DMS114 treated with DMSO at 0.1 percent for 48 hours (cell line): Measurements from ENCODE around the gene NFE2L2.
"Not testable (repeated sequence)": the region's sequence is repeated elsewhere in the genome, so short reads cannot be mapped to it uniquely, and the experiment has no call there.

Experiments
- DNase-seq: peaks from one replicate; lab custom pipeline; 2025; ENCODE audit not compliant: unreplicated experiment; lab: John Stamatoyannopoulos, UW

The NFE2L2 gene

GRCh38 chr2:177204417-177204816, 60.1 kb downstream of the NFE2L2 start:
- no peak for DNase-seq

DNA sequence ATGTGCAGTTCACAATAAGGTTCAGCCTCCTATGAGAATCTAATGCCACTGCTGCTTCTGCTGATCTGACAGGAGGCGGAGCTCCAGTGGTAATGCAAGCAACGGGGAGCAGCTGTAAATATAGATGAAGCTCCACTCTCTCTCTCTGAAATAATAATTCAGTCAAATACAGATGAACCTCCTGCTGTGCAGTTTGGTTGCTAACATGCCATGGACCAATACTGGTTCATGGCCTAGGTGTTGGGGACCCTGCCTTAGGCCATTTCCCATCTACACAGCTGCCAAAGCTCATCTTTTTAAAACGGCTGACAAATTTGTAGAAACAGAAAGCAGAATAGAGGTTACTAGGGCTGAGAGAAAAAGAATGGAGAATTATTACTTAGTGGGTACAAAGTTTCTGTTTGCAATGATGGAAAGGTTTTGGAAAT, 62.6 kb downstream of the NFE2L2 start:
- no peak for DNase-seq

DNA sequence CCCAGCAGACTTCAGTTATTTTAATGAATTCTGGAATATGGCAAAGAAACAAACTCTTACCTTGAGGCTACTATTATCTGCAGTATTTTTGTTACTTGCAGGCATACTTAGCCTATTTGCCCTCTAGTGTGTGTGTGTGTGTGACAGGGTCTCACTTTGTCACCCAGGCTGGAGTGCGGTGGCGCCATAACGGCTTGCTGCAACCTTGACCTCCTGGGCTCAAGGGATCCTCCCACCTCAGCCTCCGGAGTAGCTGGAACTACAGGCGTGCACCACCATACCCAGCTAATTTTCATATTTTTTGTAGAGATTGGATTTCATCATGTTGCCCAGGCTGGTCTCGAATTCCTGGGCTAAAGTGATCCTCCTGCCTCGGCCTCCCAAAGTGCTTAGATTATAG, 64.1 kb downstream of the NFE2L2 start:
- DNase-seq, result not testable (repeated sequence)

- no peak for DNase-seq
These were observed 69.3 kb downstream of the NFE2L2 start for GRCh38 chr2:177195194-177195593.

DNA sequence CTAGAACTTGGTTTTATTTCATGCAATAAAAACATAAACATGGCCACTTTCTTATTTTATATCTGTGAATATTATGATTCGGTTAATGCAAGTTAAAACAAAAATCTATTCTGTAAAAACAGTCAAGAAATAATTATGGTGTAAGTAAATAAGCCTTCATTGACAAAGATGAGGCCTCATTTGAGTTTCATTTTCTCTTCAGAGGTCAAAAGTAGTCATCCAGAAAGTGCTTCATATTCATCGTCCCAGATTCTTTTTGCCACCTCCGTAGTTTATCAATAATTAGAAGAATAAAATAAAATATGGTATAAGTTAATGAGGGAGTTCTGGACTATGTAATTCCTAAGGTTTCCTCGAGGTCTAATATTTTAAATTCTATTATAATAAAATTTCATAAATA, 71.3 kb downstream of the NFE2L2 start:
- no peak for DNase-seq

- no peak for DNase-seq
These were observed 71.7 kb downstream of the NFE2L2 start for GRCh38 chr2:177192788-177193187.

DNA sequence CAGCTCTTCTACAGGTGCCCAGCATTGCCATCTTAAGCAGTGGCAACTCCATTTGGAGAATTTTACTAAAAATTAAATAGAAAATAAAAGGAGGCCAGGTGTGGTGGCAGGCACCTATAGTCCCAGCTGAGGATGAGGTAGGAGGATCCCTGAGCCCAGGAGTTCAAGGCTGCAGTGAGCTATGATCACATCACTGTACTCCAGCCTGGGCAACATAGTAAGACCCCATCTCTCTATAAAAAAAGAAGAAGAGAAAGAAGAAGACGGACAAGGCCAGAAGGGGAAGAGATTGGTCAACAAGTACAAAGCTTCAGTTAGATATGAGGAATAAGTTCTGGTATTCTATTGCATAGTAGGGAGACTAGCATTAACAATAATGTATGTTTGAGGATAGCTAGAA, 73.6 kb downstream of the NFE2L2 start:
- DNase-seq, result no peak

DNA sequence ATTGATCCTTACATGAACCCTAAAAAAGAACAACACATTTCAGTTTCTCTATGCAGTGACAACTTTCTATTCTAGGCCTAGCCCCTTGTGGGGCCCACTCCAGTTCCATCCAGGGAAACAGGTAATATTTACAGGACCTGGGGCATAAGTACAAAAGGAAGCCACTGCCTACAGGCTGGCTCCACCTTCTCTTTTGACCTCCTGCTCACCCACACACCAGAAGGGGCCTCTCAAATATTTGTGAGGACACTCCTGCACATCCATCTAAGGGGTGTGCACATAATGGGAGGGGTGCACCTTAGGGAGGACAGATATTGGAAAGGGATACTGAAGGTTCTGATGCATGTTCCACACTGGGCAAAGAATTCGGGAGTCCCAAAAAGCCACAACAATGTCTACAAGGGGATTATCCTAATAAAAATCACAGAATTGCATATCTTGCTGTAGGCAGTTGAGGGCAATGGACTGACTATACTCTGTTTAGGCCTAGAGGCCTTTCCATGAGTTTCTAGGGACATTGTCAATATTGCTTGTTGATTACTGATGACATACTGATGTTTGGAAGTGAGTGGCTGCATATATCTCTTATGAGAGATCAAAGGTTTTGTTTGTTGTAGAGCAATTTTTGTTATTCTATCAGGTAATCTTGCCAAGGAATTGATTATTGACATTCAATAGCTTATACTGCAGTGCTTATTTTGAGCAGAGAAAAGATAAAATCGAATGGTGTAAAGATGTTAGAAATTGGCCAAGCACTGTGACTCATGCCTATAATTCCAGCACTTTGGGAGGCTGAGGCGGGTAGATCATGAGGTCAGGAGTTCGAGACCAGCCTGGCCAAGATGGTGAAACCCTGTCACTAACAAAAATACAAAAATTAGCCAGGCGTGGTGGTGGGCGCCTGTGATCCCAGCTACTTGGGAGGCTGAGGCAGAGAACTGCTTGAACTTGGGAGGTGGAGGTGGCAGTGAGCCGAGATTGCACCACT, 75.8 kb downstream of the NFE2L2 start:
- no peak for DNase-seq

- no peak for DNase-seq
These were observed 76.8 kb downstream of the NFE2L2 start for GRCh38 chr2:177187631-177188312.

- DNase-seq, result not testable (repeated sequence)
These were observed 78.5 kb downstream of the NFE2L2 start for GRCh38 chr2:177186038-177186437.

GRCh38 chr2:177184606-177185005, 79.9 kb downstream of the NFE2L2 start:
- no peak for DNase-seq

- DNase-seq, result no peak
These were observed 80.7 kb downstream of the NFE2L2 start for GRCh38 chr2:177183860-177184259.
